HepG2 (cell line): ENCODE data around the gene KAZALD1. TPM values are rescaled to one million over a fixed set of nuclear protein-coding genes. Genes with fewer than 3 reads are reported as not detected.

Source experiments
- ATAC-seq: fragments of 200-7000 bp; cut with Tn5 transposase; 3 replicates; pipeline ENCODE4 v1.9.1; 2020; ENCODE audit warnings: mild to moderate bottlenecking, moderate library complexity
- BruUV-seq: library from RNA; stranded (reverse); fragments of 400-500 nt; replicated peaks from 2 replicates; lab custom pipeline; 2021; lab: Mats Ljungman, UMichigan
- CTCF ChIA-PET: fragments of 300-600 bp; formaldehyde crosslinking; extraction: SDS; loops from one replicate; lab custom pipeline; 2021; ENCODE audit warnings: low total read pairs, inconsistent platforms, low intra/inter-chr PET ratio; lab: Yijun Ruan, JAX
- POLR2A ChIA-PET: fragments of 350-600 bp; sonication (Branson Sonifier 250); formaldehyde crosslinking; loops from one replicate; lab custom pipeline; 2020; ENCODE audit warnings: antibody characterized with exemption, inconsistent platforms; lab: Yijun Ruan, JAX
- DNase-seq: peaks from one replicate; pipeline ENCODE4 v3.0.0-alpha.2; 2015; ENCODE audit warnings: low spot score
- FAIRE-seq: peaks from 3 replicates; lab custom pipeline; 2011; peaks lifted over from hg19 to GRCh38; lab: Jason Lieb, UNC
- H2AFZ ChIP-seq: one replicate; pipeline ENCODE4 v1.6.1; 2011; ENCODE audit warnings: low read length, inconsistent platforms
- H3K27ac ChIP-seq: fragments of 300-600 bp; 3 replicates; pipeline ENCODE4 v1.8.0; 2011; ENCODE audit warnings: mixed run types, mild to moderate bottlenecking, mixed read lengths, low read length, inconsistent platforms; ENCODE audit not compliant: insufficient read depth; ENCODE audit errors: extremely low read length
- H3K27me3 ChIP-seq, 2 experiments: fragments of 200-600 bp in 1 of 2; 2 replicates in 1 of 2; 3 replicates in 1 of 2; pipeline versions ENCODE4 v1.6.0 to v1.8.0; 2011; ENCODE audit warnings: low read length in 2 of 2, mild to moderate bottlenecking in 2 of 2, moderate library complexity in 2 of 2, inconsistent platforms in 1 of 2; ENCODE audit not compliant: insufficient read depth in 2 of 2, control insufficient read depth in 1 of 2
- H3K36me3 ChIP-seq, 2 experiments: fragments of 200-600 bp in 1 of 2; replicated peaks in 1 of 2; 2 replicates in 1 of 2; 3 replicates in 1 of 2; pipeline versions ENCODE4 v1.5.1 to v1.8.0; 2011; ENCODE audit warnings: low read length in 2 of 2, inconsistent platforms in 1 of 2; ENCODE audit not compliant: insufficient read depth in 2 of 2, control insufficient read depth in 1 of 2
- H3K4me1 ChIP-seq: 2 replicates; pipeline ENCODE4 v1.5.1; 2012; ENCODE audit warnings: low read length, inconsistent platforms; ENCODE audit not compliant: insufficient read depth
- H3K4me2 ChIP-seq: 2 replicates; pipeline ENCODE4 v1.6.0; 2011; ENCODE audit warnings: low read depth, low read length, inconsistent platforms
- H3K4me3 ChIP-seq, 3 experiments: fragments of 200-600 bp in 1 of 3; sonication (generic), shearing (Covaris generic) in 1 of 3; replicated peaks in 1 of 3; 2 replicates each; pipeline ENCODE4 v1.5.1; 2011 to 2016; ENCODE audit warnings: low read length in 3 of 3, inconsistent platforms in 2 of 3, low read depth in 2 of 3, mild to moderate bottlenecking in 2 of 3, control low read depth in 1 of 3, mixed read lengths in 1 of 3; ENCODE audit not compliant: insufficient read depth in 1 of 3
- H3K79me2 ChIP-seq: one replicate; pipeline ENCODE4 v1.6.1; 2011; ENCODE audit warnings: low read length, inconsistent platforms; ENCODE audit not compliant: insufficient read depth
- H3K9ac ChIP-seq: 2 replicates; pipeline ENCODE4 v1.6.0; 2011; ENCODE audit warnings: mild to moderate bottlenecking, low read depth, low read length, inconsistent platforms; ENCODE audit not compliant: insufficient read depth
- H3K9me3 ChIP-seq: 2 replicates; pipeline ENCODE4 v1.5.1; 2012; ENCODE audit warnings: mild to moderate bottlenecking, low read length
- H4K20me1 ChIP-seq: 2 replicates; pipeline ENCODE4 v1.6.0; 2011; ENCODE audit warnings: inconsistent platforms, mild to moderate bottlenecking, low read length, moderate library complexity; ENCODE audit not compliant: insufficient read depth
- ATF7 ChIP-seq, 2 experiments: fragments of 450-650 bp in 1 of 2; sonication (generic) in 1 of 2; formaldehyde crosslinking in 1 of 2; IDR thresholded peaks; 2 replicates each; pipeline versions ENCODE4 v1.4.0 to v1.6.1; 2016 to 2020; ENCODE audit warnings: antibody characterized with exemption in 1 of 2, mild to moderate bottlenecking in 1 of 2, missing genetic modification reagents in 1 of 2
- CBFB ChIP-seq: sonication (generic); formaldehyde crosslinking; IDR thresholded peaks from 2 replicates; pipeline ENCODE4 v1.4.0; 2020; ENCODE audit warnings: missing genetic modification reagents
- CHCHD3 ChIP-seq: sonication (generic); formaldehyde crosslinking; IDR thresholded peaks from 2 replicates; pipeline ENCODE4 v1.8.0; 2022; ENCODE audit warnings: mild to moderate bottlenecking, missing genetic modification reagents, moderate library complexity
- ELF4 ChIP-seq: sonication (generic); formaldehyde crosslinking; IDR thresholded peaks from 2 replicates; pipeline ENCODE4 v1.5.0; 2020; ENCODE audit warnings: missing genetic modification reagents, mild to moderate bottlenecking, moderate library complexity, borderline replicate concordance
- KLF9 ChIP-seq: IDR thresholded peaks from 2 replicates; pipeline ENCODE4 v1.6.1; 2016; ENCODE audit warnings: low read depth
- NFE2 ChIP-seq: sonication (generic); formaldehyde crosslinking; IDR thresholded peaks from 2 replicates; pipeline ENCODE4 v1.4.0; 2020; ENCODE audit warnings: missing genetic modification reagents
- SATB2 ChIP-seq: sonication (generic); formaldehyde crosslinking; IDR thresholded peaks from 2 replicates; pipeline ENCODE4 v1.5.0; 2020; ENCODE audit warnings: missing genetic modification reagents
- ZNF253 ChIP-seq: sonication (generic); formaldehyde crosslinking; IDR thresholded peaks from 2 replicates; pipeline ENCODE4 v1.8.0; 2022; ENCODE audit warnings: mild to moderate bottlenecking, missing genetic modification reagents, borderline replicate concordance
- WGBS: methylation state at CpG from one replicate; pipeline ENCODE4 v1.1.6; 2017; ENCODE audit warnings: low lambda C conversion rate; 5-methylcytosine and 5-hydroxymethylcytosine counted together
- in situ Hi-C: cut with HindIII; loops from 2 replicates; pipeline ENCODE4 v1.10.0; 2017; ENCODE audit warnings: low pct_unique_long_range_greater_than_20kb; ENCODE audit not compliant: extremely low pct_ligation_motif_present
- intact Hi-C: fragments of 100-400 bp; cut with micrococcal nuclease; formaldehyde crosslinking; loops from one replicate; pipeline ENCODE4 v1.10.0; 2022; ENCODE audit not compliant: unreplicated experiment
- polyA plus RNA-seq, 8 experiments: library from polyadenylated mRNA; depleted of rRNA in 3 of 8; stranded (reverse) in 7 of 8; unstranded in 1 of 8; fragments of >200 nt; fragmentation: Illumina TruSeq in 4 of 8; extraction: Trizol in 4 of 8; gene quantifications; 2 replicates each; pipeline versions ENCODE4 v1.2.1 to v1.2.3, GENCODE V29; 2011 to 2016; ENCODE audit warnings: low read depth in 4 of 8, missing spikeins in 1 of 8, mixed read lengths in 1 of 8; ENCODE audit not compliant: insufficient read depth in 1 of 8
- total RNA-seq, 5 experiments: library from RNA; depleted of rRNA; stranded (reverse); fragments of >200 nt; fragmentation: Illumina TruSeq; extraction: Trizol; gene quantifications; 2 replicates each; pipeline ENCODE4 v1.2.3, GENCODE V29; 2016; ENCODE audit warnings: low read depth in 1 of 5
- TF ChIP-seq, protein P1 (sequence below): IDR thresholded peaks from 2 replicates; pipeline ENCODE4 v1.6.1; 2016; ENCODE audit warnings: missing compliant biosample characterization, missing genetic modification reagents, borderline replicate concordance
- TF ChIP-seq, protein P2 (sequence below): sonication (generic); formaldehyde crosslinking; IDR thresholded peaks from 2 replicates; pipeline ENCODE4 v1.4.0; 2020; ENCODE audit warnings: missing genetic modification reagents
- TF ChIP-seq, protein P3 (sequence below): sonication (generic); formaldehyde crosslinking; IDR thresholded peaks from 2 replicates; pipeline ENCODE4 v1.5.0; 2020; ENCODE audit warnings: mild to moderate bottlenecking, missing genetic modification reagents, moderate library complexity
- TF ChIP-seq, protein P4 (sequence below): sonication (generic); formaldehyde crosslinking; IDR thresholded peaks from 2 replicates; pipeline ENCODE4 v1.4.0; 2020; ENCODE audit warnings: mild to moderate bottlenecking, missing genetic modification reagents
- TF ChIP-seq, protein P5 (sequence below): sonication (generic); formaldehyde crosslinking; IDR thresholded peaks from 2 replicates; pipeline ENCODE4 v1.5.0; 2020; ENCODE audit warnings: missing genetic modification reagents, mild to moderate bottlenecking, borderline replicate concordance

The KAZALD1 gene
- total and polyA plus RNA-seq, 2 of the 13 experiments (the other 11 are each of a cell fraction or from before 2014, with no cell fraction given), result 16.7 to 27.7 TPM

DNA sequence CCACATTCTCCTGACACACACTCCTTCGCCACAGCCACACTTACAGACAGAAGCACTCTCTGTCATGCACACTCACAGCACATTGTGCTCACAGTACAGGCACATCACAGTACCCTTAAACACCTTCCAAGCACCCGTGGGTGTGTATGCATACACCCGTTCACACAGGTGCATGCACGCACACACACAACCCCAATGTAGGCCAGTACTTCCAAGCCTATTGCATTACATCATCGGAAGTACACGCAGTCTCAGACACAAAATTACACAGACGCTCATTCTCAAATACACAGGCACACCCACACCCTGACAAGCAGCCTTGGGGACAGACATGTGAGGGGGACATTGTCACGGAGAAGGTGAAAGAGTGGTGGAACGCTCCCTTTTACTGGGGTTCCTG is 11.1 kb downstream of the KAZALD1 start:
- in situ Hi-C loops (no loop called here), intact Hi-C loops (no loop called here)
- no peak for ATAC-seq
- no peak overlapping the region for H3K9ac ChIP-seq
- no peak overlapping the region for H3K27ac ChIP-seq
- H3K27me3 ChIP-seq, result peaks cover 13 to 49% of the 10 kb centered on the region in 2 experiments; a peak in 4 of 5 replicates
- no peak overlapping the region for H3K4me2 ChIP-seq
- ChIA-PET POLR2A (no interaction called here), CTCF (no interaction called here)
- no peaks in the 10 kb centered on the region for H4K20me1 ChIP-seq
- no peak for DNase-seq
- no peak overlapping the region for H3K4me3 ChIP-seq
- H2AFZ ChIP-seq, result no peak overlapping the region
- H3K36me3 ChIP-seq, result no peaks in the 10 kb centered on the region
- WGBS, result 45% methylated on average over 9 of the region's 9 CpGs
- no peaks in the 10 kb centered on the region for H3K9me3 ChIP-seq
- no TSS peak for BruUV-seq
- TF ChIP-seq CBFB (CRISPR knock-in tag) (no peak), ATF7 (IDR thresholded peaks at IDR 0.05) (peak; percentile 87), ATF7 (CRISPR knock-in tag; IDR thresholded peaks at IDR 0.05) (no peak), KLF9 (no peak), ELF4 (no peak), ZNF253 (no peak)
- TF ChIP-seq, protein P1, sequence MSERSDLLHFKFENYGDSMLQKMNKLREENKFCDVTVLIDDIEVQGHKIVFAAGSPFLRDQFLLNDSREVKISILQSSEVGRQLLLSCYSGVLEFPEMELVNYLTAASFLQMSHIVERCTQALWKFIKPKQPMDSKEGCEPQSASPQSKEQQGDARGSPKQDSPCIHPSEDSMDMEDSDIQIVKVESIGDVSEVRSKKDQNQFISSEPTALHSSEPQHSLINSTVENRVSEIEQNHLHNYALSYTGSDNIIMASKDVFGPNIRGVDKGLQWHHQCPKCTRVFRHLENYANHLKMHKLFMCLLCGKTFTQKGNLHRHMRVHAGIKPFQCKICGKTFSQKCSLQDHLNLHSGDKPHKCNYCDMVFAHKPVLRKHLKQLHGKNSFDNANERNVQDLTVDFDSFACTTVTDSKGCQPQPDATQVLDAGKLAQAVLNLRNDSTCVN (CRISPR knock-in tag), result no peak
- FAIRE-seq, result no peak
- no peaks in the 10 kb centered on the region for H3K4me1 ChIP-seq
- H3K79me2 ChIP-seq, result no peaks in the 10 kb centered on the region

DNA sequence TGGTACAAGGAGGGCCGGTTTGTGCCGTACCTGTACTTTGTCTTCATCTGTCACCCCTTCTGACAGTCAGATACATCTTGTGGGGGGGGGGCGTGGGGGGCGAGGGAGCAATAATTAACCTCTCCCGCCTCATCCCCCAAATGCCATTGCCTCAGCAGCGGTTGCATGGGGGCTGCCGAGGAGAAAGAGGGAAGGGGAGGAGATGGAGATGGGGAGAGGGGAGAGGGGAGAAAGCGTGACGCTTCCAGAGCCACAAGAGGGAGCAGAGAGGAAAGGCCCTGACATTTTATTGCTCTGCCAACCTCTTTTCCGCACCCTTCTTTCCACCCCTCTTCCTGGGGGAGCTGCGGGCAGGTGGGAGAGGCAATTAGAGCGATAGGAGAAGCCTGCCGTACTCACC is 11.8 kb downstream of the KAZALD1 start:
- no peak overlapping the region for H3K27ac ChIP-seq
- no peak overlapping the region for H2AFZ ChIP-seq
- H3K79me2 ChIP-seq, result no peaks in the 10 kb centered on the region
- intact Hi-C loops (no loop called here), in situ Hi-C loops (no loop called here)
- H3K4me1 ChIP-seq, result no peaks in the 10 kb centered on the region
- H3K9me3 ChIP-seq, result no peaks in the 10 kb centered on the region
- peak; percentile 27; the same call in 1 of the 3 replicates for ATAC-seq
- H3K4me2 ChIP-seq, result no peak overlapping the region
- H3K4me3 ChIP-seq, result no peak overlapping the region
- 8% methylated on average over 13 of the region's 13 CpGs for WGBS
- TF ChIP-seq, protein P2, sequence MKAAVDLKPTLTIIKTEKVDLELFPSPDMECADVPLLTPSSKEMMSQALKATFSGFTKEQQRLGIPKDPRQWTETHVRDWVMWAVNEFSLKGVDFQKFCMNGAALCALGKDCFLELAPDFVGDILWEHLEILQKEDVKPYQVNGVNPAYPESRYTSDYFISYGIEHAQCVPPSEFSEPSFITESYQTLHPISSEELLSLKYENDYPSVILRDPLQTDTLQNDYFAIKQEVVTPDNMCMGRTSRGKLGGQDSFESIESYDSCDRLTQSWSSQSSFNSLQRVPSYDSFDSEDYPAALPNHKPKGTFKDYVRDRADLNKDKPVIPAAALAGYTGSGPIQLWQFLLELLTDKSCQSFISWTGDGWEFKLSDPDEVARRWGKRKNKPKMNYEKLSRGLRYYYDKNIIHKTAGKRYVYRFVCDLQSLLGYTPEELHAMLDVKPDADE (CRISPR knock-in tag), result no peak
- TF ChIP-seq CHCHD3 (CRISPR knock-in tag) (no peak), SATB2 (CRISPR knock-in tag) (no peak), NFE2 (CRISPR knock-in tag) (no peak)
- TF ChIP-seq, protein P3, sequence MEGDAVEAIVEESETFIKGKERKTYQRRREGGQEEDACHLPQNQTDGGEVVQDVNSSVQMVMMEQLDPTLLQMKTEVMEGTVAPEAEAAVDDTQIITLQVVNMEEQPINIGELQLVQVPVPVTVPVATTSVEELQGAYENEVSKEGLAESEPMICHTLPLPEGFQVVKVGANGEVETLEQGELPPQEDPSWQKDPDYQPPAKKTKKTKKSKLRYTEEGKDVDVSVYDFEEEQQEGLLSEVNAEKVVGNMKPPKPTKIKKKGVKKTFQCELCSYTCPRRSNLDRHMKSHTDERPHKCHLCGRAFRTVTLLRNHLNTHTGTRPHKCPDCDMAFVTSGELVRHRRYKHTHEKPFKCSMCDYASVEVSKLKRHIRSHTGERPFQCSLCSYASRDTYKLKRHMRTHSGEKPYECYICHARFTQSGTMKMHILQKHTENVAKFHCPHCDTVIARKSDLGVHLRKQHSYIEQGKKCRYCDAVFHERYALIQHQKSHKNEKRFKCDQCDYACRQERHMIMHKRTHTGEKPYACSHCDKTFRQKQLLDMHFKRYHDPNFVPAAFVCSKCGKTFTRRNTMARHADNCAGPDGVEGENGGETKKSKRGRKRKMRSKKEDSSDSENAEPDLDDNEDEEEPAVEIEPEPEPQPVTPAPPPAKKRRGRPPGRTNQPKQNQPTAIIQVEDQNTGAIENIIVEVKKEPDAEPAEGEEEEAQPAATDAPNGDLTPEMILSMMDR (CRISPR knock-in tag), result peak; percentile 25; the same call in 1 of the 2 replicates
- TF ChIP-seq, protein P4, sequence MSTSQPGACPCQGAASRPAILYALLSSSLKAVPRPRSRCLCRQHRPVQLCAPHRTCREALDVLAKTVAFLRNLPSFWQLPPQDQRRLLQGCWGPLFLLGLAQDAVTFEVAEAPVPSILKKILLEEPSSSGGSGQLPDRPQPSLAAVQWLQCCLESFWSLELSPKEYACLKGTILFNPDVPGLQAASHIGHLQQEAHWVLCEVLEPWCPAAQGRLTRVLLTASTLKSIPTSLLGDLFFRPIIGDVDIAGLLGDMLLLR (CRISPR knock-in tag), result no peak
- TF ChIP-seq, protein P5, sequence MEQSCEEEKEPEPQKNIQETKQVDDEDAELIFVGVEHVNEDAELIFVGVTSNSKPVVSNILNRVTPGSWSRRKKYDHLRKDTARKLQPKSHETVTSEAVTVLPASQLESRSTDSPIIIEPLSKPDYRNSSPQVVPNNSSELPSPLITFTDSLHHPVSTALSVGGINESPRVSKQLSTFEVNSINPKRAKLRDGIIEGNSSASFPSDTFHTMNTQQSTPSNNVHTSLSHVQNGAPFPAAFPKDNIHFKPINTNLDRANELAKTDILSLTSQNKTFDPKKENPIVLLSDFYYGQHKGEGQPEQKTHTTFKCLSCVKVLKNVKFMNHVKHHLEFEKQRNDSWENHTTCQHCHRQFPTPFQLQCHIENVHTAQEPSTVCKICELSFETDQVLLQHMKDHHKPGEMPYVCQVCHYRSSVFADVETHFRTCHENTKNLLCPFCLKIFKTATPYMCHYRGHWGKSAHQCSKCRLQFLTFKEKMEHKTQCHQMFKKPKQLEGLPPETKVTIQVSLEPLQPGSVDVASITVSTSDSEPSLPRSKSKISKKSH (CRISPR knock-in tag), result no peak
- CTCF ChIA-PET, result no interaction called here
- H4K20me1 ChIP-seq, result no peaks in the 10 kb centered on the region
- FAIRE-seq, result no peak
- no TSS peak for BruUV-seq
- H3K9ac ChIP-seq, result no peak overlapping the region
- H3K27me3 ChIP-seq, result peaks cover 13 to 54% of the 10 kb centered on the region in 2 experiments; a peak in 4 of 5 replicates
- POLR2A ChIA-PET, result no interaction called here
- DNase-seq, result no peak
- H3K36me3 ChIP-seq, result no peaks in the 10 kb centered on the region
